ENCODE data around the gene FCER2.

FCER2 gene

GRCh38 chr19:7699417-7700401 is 2.2 kb downstream of the FCER2 start:
- DNase-seq (ENCODE audit: low spot score): no peak

GRCh38 chr19:7699003-7699402 is 2.9 kb downstream of the FCER2 start:
- DNase-seq (ENCODE audit: low spot score): no peak

DNA sequence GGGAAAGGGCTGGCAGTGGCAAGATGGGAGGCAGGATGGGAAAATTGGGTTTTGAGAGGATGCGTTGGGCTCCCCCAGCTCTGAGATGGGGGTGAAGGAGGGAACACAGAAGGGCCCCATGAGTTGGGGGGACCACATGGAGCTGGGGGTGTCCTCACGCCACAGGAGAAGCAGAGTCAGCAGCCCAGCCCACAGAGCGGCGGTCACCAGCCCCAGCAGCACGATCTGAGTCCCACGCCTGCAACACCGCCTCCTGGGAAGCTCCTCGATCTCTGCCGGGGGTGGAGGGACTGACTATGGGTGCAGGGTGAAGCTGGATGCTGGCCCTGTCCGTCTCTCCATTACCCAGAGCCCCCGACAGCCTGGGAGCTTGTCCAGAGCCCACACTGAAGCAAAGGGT is 3.3 kb downstream of the FCER2 start:
- DNase-seq (ENCODE audit: low spot score): no peak

GRCh38 chr19:7697721-7698287 is 4.1 kb downstream of the FCER2 start:
- DNase-seq (ENCODE audit: low spot score): no peak

DNA sequence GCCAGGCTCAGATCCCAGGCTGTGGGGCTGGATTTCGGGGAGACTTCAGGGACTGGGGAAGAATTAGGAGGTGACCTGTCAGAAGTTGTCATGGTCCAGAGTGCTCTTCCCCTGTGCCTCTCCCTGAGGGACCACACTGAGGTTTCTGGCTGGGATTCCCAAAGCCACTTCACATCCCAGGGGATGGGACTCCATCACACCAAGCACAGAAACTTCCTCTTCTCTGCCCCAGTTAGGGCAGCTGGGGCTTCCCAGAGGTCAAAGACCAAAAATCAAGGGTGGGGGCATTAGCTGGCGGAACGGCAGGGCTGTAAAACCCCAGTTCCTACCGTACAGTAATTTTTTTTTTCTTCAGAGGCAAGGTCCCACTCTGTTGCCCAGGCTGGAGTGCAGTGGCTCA is 7.4 kb downstream of the FCER2 start:
- no peak for DNase-seq (ENCODE audit: low spot score)

GRCh38 chr19:7692417-7693088 is 9.4 kb downstream of the FCER2 start:
- DNase-seq (ENCODE audit: low spot score): no peak

GRCh38 chr19:7691497-7691896 is 10.4 kb downstream of the FCER2 start:
- DNase-seq (ENCODE audit: low spot score): no peak

DNA sequence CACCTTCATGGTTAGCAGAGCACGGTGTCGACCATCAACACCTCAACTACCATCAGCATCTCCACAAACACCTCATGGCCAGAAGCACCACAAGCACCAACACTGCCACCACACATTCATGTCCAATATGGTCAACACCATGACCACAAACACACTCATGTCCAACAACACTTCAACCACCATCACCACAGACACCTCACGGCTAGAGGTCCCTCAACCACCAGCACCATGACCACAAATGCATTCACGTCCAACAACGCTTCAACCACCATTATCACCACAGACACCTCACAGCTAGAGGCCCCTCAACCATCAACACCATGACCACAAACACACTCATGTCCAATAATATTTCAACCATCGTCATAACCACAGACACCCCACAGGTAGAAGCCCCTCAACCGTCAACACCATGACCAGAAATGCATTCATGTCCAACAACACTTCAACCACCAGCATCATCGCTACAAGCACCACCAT is 11.1 kb downstream of the FCER2 start:
- no peak for DNase-seq (ENCODE audit: low spot score)

GRCh38 chr19:7689165-7689564 is 12.8 kb downstream of the FCER2 start:
- DNase-seq (ENCODE audit: low spot score): no peak

DNA sequence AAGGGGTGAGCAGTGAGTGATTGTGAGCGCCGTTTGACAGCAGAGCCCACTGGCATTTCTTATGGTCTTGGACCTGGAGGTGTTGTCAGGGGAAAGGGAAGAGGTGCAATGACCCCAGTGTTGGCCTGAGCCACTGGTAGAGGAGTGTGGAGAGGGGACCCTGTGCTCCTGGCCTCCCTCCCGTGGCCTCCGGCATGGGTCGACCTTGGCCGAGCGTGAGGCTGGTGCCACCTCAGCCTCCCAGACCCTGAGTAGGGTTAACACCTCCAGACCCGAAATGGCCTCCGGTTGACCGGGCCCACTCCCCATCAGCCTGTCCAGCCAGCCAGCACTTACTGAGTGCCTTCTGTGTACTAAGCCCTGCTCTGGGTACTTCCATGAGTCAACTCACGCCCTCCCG is 14.8 kb downstream of the FCER2 start:
- DNase-seq (ENCODE audit: low spot score): no peak

DNA sequence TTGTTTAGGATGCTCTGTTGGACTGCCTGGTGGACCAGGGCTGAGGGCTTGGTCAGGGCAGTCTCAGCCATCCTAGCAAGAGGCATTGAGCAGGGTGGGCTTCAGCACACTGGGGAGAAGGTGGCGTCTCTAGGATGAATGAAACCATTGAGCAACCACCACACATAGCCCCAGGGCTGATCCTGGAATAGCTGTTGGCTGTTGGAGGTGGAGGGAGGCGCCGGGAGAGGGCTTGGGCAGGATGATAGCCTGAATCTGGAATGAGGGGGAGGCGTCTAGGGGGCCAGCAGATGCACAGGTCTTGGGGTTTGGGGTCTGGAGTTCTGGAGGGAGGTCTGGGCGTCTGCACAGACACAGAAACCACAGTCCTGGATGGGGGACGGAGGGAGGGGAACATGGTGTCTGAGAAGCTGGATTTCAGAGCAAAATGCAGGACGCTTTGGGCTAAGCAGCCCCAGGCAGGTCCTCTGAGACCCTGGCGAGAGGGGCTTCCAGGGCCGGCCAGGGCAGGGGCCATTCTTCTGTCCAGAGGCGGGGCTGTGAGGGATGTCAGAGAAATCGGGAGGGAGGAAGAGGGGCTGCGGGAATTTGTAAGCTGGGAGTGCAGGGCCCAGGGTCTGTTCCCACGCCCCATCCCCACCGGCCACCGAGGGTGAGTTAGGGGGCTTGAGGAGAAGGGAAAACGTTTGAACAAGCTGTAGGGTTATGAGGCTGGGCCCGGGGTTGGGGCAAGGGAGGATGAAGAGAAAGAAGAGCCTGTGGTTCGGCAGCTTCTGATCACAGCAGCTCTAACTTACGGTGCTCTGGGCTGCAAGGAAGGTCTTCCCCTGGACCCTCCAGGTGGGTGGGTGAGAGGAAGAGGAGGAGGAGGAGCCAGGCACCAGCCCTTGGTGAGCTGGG is 16.1 kb downstream of the FCER2 start:
- DNase-seq (ENCODE audit: low spot score): no peak

DNA sequence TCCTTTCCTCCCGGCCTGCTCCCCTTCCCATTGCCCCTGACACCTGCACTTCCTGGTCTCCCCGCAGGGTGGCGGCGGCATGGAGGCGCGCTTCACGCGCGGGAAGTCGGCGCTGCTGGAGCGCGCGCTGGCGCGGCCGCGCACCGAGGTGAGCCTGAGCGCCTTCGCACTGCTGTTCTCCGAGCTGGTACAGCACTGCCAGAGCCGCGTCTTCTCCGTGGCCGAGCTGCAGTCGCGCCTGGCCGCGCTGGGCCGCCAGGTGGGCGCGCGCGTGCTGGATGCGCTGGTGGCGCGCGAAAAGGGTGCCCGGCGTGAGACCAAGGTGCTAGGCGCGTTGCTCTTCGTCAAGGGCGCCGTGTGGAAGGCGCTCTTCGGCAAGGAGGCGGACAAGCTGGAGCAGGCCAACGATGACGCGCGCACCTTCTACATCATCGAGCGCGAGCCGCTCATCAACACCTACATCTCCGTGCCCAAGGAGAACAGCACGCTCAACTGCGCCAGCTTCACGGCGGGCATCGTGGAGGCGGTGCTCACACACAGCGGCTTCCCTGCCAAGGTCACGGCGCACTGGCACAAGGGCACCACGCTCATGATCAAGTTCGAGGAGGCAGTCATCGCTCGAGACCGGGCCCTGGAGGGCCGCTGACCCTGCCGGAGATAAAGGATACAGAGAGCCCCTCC is 19.6 kb downstream of the FCER2 start:
- DNase-seq (ENCODE audit: low spot score): no peak

DNA sequence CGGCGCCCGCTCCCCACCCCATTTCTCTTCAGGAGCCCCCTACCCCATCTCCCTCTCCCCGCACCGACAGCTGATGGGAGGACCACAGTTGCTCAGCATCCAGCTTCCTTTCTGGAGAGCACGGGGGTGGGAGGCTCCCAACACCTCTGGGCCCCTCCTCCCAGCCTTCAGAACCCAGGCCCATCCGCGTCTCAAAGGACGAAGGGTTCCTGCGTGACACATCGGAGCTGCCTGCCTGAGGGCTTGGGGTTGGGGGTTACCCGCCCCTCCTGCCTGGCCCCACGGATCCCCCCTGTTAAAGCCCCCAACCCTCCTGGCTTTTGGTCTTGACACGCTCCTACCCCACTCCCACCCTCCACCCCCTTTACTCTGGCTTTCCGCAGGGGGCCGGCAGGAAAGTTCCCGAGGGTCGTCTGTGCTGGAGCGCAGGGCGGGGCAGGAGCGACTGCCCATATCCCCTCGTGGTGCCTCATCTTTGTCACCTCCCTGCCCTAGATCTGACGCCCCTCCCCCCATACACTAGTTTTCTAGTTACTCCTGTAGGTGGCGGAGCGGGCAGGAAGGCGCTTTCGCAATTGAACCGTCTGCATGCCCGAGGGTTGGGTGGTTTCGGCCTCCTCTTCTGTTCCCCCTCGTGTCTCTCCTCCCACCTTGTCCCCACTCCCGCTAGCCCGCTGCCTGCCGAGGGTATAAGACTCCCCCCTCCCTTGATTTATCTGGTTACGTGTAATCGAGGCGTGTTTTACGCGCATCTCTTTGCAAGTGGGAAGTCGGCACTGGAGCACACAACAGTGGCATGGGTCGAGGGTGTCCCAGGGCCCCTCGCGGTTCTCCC is 20.4 kb downstream of the FCER2 start:
- peak; percentile 84 for DNase-seq (ENCODE audit: low spot score)

DNA sequence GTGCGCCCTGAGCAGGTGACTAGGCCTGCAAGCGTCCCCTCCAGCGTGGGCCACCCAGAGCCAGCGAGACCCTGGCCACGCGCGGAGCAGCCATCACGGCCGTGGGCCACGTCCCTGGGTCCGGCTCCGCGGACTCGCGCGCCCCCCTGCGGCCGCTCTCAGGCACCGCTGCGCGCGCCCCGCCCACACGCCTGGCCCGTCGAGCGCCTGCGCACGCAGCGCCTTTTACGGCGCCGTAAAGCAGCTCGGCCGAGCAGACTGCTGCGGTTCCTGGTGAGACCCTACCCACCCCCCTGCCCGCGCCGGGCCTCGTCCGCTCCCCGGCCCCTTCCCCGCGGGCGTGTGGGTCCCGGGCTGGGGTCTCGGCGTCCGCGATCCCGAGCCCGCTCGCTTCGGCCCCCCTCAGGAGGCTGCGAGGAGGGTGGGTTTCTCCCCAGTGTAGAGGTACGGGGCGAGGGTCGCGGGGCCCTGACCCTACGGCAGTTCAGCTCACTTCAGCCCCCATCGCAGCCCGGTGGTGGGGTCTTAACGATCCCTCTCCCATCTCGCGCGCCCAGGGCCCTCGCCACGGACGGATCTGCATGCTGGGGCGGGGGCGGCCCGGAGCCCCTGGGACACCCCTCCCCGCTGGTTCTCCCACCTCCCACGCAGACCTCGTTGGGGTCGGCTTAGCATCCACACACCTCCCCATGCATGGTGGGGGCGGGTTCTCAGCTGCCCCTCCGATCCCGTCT is 21.2 kb downstream of the FCER2 start, which contains the start of gene TRAPPC5:
TSS of gene TRAPPC5 (plus strand) at position 228 of the 734 bp plus-strand sequence. CDS start 1,421 bp downstream, outside the sequence.
- peak; percentile 90 for DNase-seq (ENCODE audit: low spot score)

GRCh38 chr19:7679771-7680605 is 21.9 kb downstream of the FCER2 start:
- DNase-seq (ENCODE audit: low spot score): no peak

DNA sequence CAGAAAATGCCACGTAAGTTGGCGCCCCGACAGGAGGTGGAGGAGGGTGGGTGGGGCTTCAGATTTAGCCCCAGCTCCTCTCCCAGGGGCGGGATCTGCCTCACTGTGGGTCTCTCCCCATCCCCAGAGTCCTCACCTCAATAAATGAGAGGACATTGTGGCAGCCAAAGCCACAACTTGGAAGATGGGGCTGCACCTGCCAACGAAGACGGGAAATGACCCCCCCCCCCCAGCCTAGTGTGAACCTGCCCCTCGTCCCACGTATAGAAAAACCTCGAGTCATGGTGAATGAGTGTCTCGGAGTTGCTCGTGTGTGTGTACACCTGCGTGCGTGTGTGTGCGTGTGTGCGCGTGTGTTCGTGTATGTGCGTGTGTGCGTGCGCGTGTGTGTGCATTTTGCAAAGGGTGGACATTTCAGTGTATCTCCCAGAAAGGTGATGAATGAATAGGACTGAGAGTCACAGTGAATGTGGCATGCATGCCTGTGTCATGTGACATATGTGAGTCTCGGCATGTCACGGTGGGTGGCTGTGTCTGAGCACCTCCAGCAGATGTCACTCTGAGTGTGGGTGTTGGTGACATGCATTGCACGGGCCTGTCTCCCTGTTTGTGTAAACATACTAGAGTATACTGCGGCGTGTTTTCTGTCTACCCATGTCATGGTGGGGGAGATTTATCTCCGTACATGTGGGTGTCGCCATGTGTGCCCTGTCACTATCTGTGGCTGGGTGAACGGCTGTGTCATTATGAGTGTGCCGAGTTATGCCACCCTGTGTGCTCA is 22.8 kb downstream of the FCER2 start:
- peak; percentile 70 for DNase-seq (ENCODE audit: low spot score)

DNA sequence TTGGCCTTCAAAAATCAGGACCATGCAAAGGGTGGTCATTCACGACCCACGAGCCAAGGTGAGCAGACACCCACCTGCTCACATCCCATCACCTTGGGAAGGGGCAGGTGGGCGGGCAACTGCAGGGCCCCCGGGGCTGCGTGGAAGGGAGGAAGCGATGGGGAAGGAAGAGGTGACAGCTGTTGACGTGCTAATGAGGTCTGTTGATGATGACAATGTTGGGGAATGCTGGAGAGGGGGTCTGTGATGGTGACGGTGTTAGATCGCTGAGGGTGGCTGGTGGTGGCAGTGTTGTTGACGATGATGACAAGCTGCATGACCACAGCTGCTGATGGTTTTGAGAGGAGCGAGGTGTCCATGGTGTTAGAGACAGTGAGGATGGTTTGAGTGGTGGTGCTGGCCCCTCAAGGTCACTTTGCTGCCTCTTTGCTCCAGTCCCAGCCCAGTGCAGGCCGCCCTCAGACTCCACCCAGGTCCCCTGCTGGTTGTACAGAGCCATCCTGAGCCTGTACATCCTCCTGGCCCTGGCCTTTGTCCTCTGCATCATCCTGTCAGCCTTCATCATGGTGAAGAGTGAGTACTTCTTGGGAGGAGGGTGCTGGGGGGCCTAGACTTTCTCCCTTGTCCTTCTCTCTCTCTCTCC is 24.1 kb downstream of the FCER2 start:
- DNase-seq (ENCODE audit: low spot score): no peak
